Measurements from ENCODE around the gene ADGRB3.
"Not testable (repeated sequence)": the region's sequence is repeated elsewhere in the genome, so short reads cannot be mapped to it uniquely, and the experiment has no call there.

GRCh38 chr6:68981668-68982067, 346.6 kb downstream of the ADGRB3 start:
- not testable (repeated sequence) for TF ChIP-seq CTCF, EP300 (IDR thresholded peaks at IDR 0.05)

Measured in upper lobe of left lung (tissue), 4 donors.